Vagina (tissue), 2 donors: Measurements from ENCODE around the gene SLC5A10. TPM values are rescaled to one million over a fixed set of nuclear protein-coding genes. Genes with fewer than 3 reads are reported as not detected.

ENCODE experiments used
- DNase-seq, 2 donors: peaks; one replicate each; pipeline ENCODE4 v3.0.0-alpha.2; 2017; ENCODE audit errors: extremely low spot score in 2 of 2
- H3K27ac ChIP-seq: fragments of 200-600 bp; sonication (generic); one replicate; pipeline ENCODE4 v1.5.1; 2019
- H3K27me3 ChIP-seq: fragments of 200-600 bp; sonication (generic); one replicate; pipeline ENCODE4 v1.5.1; 2019
- H3K36me3 ChIP-seq, 2 donors: fragments of 200-600 bp; sonication (generic); one replicate each; pipeline ENCODE4 v1.5.1; 2017 to 2019
- H3K4me1 ChIP-seq: fragments of 200-600 bp; sonication (generic); one replicate; pipeline ENCODE4 v1.5.1; 2019
- H3K4me3 ChIP-seq, 2 donors: fragments of 200-600 bp; sonication (generic); 1 replicate in 1 of 2; 2 replicates in 1 of 2; pipeline ENCODE4 v1.5.1; 2016 to 2019
- H3K9me3 ChIP-seq: fragments of 200-600 bp; sonication (generic); one replicate; pipeline ENCODE4 v1.5.1; 2019
- POLR2A ChIP-seq, 2 donors: fragments of 450-650 bp; IDR thresholded peaks; one replicate each; pipeline ENCODE4 v1.6.1; 2017; ENCODE audit warnings: antibody characterized with exemption in 2 of 2, mild to moderate bottlenecking in 2 of 2, moderate library complexity in 2 of 2
- POLR2AphosphoS5 ChIP-seq, 2 donors: sonication (generic); formaldehyde crosslinking; IDR thresholded peaks; one replicate each; pipeline ENCODE4 v1.9.0; 2017; ENCODE audit warnings: antibody characterized with exemption in 2 of 2, mild to moderate bottlenecking in 2 of 2, low read depth in 1 of 2; ENCODE audit not compliant: insufficient read depth in 1 of 2
- intact Hi-C: fragments of 100-400 bp; cut with DNase I; formaldehyde crosslinking; loops from one replicate; pipeline ENCODE4 v1.15.1; 2023
- total RNA-seq: library from RNA; depleted of rRNA; stranded (reverse); fragments of >200 nt; gene quantifications from one replicate; pipeline ENCODE4 v1.2.3, GENCODE V29; 2016
- TF ChIP-seq, protein P1 (sequence below), 3 experiments: fragments of 450-650 bp in 2 of 3; fragments of 200-600 bp in 1 of 3; sonication (generic) in 1 of 3; IDR thresholded peaks; one replicate each; pipeline ENCODE4 v1.5.1; 2017 to 2019; ENCODE audit warnings: antibody characterized with exemption in 3 of 3, mild to moderate bottlenecking in 2 of 3, moderate library complexity in 2 of 3

SLC5A10 gene
- total RNA-seq, 1 donor from 2014 or later: not detected

DNA sequence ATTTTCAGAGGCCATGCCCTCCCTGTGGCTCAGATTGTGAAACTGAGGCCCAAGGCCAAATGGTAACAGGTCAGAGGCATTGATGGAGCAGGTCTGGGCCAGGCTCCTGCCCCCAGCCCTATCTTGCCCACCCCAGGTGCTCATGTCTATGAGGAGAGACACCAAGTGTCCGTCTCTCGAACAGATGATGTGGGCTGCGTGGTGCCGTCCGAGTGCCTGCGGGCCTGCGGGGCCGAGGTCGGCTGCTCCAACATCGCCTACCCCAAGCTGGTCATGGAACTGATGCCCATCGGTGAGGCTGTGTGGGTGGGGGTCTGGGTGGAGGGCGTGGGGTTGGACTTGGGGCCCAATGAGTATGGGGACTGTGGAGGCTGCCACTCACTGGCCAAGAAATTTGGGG, 61.3 kb downstream of the SLC5A10 start:
- no peak for DNase-seq
- H3K4me1 ChIP-seq: peaks cover 14% of the 10 kb centered on the region
- TF ChIP-seq, protein P1, sequence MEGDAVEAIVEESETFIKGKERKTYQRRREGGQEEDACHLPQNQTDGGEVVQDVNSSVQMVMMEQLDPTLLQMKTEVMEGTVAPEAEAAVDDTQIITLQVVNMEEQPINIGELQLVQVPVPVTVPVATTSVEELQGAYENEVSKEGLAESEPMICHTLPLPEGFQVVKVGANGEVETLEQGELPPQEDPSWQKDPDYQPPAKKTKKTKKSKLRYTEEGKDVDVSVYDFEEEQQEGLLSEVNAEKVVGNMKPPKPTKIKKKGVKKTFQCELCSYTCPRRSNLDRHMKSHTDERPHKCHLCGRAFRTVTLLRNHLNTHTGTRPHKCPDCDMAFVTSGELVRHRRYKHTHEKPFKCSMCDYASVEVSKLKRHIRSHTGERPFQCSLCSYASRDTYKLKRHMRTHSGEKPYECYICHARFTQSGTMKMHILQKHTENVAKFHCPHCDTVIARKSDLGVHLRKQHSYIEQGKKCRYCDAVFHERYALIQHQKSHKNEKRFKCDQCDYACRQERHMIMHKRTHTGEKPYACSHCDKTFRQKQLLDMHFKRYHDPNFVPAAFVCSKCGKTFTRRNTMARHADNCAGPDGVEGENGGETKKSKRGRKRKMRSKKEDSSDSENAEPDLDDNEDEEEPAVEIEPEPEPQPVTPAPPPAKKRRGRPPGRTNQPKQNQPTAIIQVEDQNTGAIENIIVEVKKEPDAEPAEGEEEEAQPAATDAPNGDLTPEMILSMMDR (IDR thresholded peaks at IDR 0.05): no peak
- intact Hi-C loops: no loop called here
- no peak overlapping the region for H3K27ac ChIP-seq
- H3K36me3 ChIP-seq: no peaks in the 10 kb centered on the region
- no peak overlapping the region for H3K4me3 ChIP-seq
- H3K27me3 ChIP-seq: no peaks in the 10 kb centered on the region
- no peaks in the 10 kb centered on the region for H3K9me3 ChIP-seq

DNA sequence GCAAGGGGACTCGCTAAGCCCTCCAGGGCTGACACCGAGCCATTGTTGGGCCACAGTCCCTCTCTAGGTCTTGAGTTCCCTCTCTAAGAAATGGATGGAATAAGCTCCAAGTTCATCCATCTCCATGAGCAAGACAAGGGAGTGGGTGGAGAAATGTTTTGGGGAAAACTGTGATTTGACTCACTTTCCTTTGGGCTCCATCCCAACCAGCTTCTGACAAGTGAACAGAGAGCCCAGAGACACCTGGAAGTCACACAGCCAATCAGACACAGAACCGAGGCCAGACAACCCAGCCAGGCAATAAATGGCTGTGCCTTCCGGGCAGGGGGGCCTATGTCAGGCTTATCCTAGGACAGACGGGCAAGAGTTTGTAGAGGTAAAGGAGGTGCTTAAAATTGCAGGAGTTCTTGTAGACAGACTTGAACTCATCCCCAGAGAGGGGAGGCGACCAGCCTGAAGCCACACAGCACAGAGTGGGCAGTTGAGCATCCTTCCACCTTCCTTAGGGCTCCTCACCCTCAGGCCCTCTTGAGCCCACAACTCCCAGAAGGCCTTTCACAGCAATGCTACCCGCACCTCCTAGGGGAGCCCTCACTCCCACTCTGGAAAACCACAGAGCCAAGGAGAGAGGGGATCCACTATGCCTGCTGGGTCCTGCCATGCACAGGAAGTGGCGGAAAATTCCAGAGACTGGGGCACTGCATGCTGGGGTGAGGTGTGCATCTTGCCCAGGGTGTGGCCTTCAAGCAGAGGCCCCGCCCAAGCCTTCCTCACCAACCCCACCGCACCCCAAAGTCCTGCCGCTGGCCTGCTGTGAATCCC, 62.1 kb downstream of the SLC5A10 start:
- H3K27ac ChIP-seq: peak overlapping the region; percentile 24
- H3K4me1 ChIP-seq: peaks cover 14% of the 10 kb centered on the region
- intact Hi-C loops: no loop called here
- TF ChIP-seq, protein P1 (IDR thresholded peaks at IDR 0.05): no peak
- TF ChIP-seq POLR2AphosphoS5 (IDR thresholded peaks at IDR 0.05; ENCODE audit: insufficient read depth in 1 of 2, low read depth in 1 of 2): peak in 1 of 2 donors; percentile 14
- no peak overlapping the region for H3K4me3 ChIP-seq
- no peaks in the 10 kb centered on the region for H3K9me3 ChIP-seq
- H3K27me3 ChIP-seq: no peaks in the 10 kb centered on the region
- H3K36me3 ChIP-seq: no peaks in the 10 kb centered on the region
- DNase-seq: no peak

DNA sequence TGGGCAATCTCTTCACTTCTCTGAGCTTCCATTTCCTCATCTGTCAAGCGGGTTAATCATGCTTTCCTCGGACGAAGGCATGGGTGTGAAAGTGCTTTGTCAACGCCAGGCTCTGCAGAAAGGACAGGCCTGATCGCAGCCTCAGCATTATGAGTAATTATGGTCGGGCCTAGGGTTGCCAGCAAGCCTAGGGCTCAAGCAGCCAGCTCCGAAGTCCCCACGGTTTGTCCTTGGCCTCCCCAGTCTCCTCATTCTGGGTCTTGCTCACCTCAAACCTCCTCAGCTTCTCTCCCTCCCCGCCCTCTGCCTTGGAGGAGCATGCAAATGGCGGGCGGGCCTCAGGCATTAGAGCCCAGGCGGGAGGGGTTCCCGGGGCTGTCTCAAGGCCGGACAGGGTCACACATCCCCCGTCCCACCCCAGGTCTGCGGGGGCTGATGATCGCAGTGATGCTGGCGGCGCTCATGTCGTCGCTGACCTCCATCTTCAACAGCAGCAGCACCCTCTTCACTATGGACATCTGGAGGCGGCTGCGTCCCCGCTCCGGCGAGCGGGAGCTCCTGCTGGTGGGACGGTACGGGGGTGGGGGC, 62.8 kb downstream of the SLC5A10 start:
- no peaks in the 10 kb centered on the region for H3K36me3 ChIP-seq
- intact Hi-C loops: no loop called here
- DNase-seq: no peak
- no peaks in the 10 kb centered on the region for H3K27me3 ChIP-seq
- H3K4me1 ChIP-seq: peaks cover 14% of the 10 kb centered on the region
- H3K9me3 ChIP-seq: no peaks in the 10 kb centered on the region
- peak in 1 of 2 donors; percentile 30 for TF ChIP-seq POLR2AphosphoS5 (IDR thresholded peaks at IDR 0.05; ENCODE audit: insufficient read depth in 1 of 2, low read depth in 1 of 2)
- TF ChIP-seq, protein P1 (IDR thresholded peaks at IDR 0.05): no peak
- no peak overlapping the region for H3K4me3 ChIP-seq
- peak overlapping the region; percentile 5 for H3K27ac ChIP-seq

DNA sequence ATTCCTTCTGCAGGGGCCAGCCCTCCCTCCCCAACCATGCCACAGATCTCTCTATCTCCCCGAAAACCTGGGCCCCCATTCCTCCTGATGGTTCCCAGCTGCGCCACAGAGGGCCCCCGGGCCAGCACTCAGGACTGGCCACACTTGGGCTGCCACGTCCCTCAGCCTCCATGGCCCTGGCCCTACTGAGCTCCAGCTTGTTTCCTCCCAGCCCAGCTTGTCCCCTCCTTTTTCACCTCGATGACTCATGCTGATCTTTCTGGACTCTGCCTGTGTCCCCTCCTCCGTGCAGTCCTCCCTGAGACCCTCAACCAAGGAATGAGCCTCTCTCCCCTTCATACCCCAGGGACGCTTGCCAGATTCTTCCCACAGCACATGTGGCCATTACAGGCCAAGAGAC, 63.5 kb downstream of the SLC5A10 start:
- TF ChIP-seq POLR2A (IDR thresholded peaks at IDR 0.05): no peak
- TF ChIP-seq, protein P1 (IDR thresholded peaks at IDR 0.05): no peak
- no peak for TF ChIP-seq POLR2AphosphoS5 (IDR thresholded peaks at IDR 0.05; ENCODE audit: insufficient read depth in 1 of 2, low read depth in 1 of 2)
- no peak for DNase-seq
- Histone ChIP-seq H3K4me3 (no peak overlapping the region), H3K27me3 (no peaks in the 10 kb centered on the region), H3K27ac (no peak overlapping the region), H3K36me3 (no peaks in the 10 kb centered on the region), H3K9me3 (no peaks in the 10 kb centered on the region), H3K4me1 (peaks cover 14% of the 10 kb centered on the region)
- intact Hi-C loops: no loop called here

DNA sequence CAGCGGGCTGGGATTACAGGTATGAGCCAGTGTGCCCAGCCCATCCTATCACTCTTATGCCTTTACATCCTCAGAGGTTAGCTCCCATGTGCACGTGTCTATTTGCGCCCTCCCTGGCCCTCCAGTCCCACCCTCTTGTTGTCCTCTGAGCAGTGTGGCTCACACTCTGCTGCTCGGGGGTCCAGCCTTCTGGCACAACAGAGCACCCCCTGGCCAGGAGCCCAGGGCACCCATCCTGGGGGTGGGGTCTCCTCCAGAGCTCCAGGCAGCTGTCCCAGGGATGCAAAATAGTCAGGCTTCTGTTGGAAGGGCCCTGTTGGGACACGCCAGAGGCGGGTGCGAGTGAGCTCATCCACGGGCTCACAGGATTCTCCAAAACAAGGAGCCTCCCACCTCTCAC, 64.3 kb downstream of the SLC5A10 start:
- intact Hi-C loops: no loop called here
- TF ChIP-seq POLR2A (IDR thresholded peaks at IDR 0.05) (no peak), POLR2AphosphoS5 (IDR thresholded peaks at IDR 0.05; ENCODE audit: insufficient read depth in 1 of 2, low read depth in 1 of 2) (no peak)
- TF ChIP-seq, protein P1 (IDR thresholded peaks at IDR 0.05): no peak
- Histone ChIP-seq H3K4me1 (peaks cover 10% of the 10 kb centered on the region), H3K36me3 (no peaks in the 10 kb centered on the region), H3K9me3 (no peaks in the 10 kb centered on the region), H3K27ac (no peak overlapping the region), H3K27me3 (no peaks in the 10 kb centered on the region), H3K4me3 (no peak overlapping the region)
- no peak for DNase-seq
